NAMALWA (cell line): ENCODE results near the gene APP.

Experiments used
- DNase-seq: peaks from one replicate; pipeline ENCODE4 v3.0.0-alpha.2; 2015; ENCODE audit warnings: low spot score

The APP gene

GRCh38 chr21:25979845-25980616, 190.5 kb downstream of the APP start:
- DNase-seq, result no peak

GRCh38 chr21:25977068-25977611, 193.4 kb downstream of the APP start:
- no peak for DNase-seq

- no peak for DNase-seq
Measured at GRCh38 chr21:25974964-25975363, 195.6 kb downstream of the APP start.

GRCh38 chr21:25970254-25970930, 200.2 kb downstream of the APP start:
- no peak for DNase-seq

- DNase-seq, result no peak
Measured at GRCh38 chr21:25967901-25968438, 202.6 kb downstream of the APP start.

- DNase-seq, result peak; percentile 80
Measured at GRCh38 chr21:25967181-25967900, 203.2 kb downstream of the APP start.

GRCh38 chr21:25965951-25966707, 204.4 kb downstream of the APP start:
- no peak for DNase-seq

GRCh38 chr21:25964926-25965325, 205.6 kb downstream of the APP start:
- DNase-seq, result no peak

GRCh38 chr21:25964015-25964414, 206.6 kb downstream of the APP start:
- DNase-seq, result no peak

GRCh38 chr21:25963181-25963580, 207.4 kb downstream of the APP start:
- no peak for DNase-seq

GRCh38 chr21:25961042-25961441, 209.5 kb downstream of the APP start:
- peak; percentile 16 for DNase-seq

- no peak for DNase-seq
Measured at GRCh38 chr21:25960402-25960801, 210.2 kb downstream of the APP start.

GRCh38 chr21:25959799-25960198, 210.8 kb downstream of the APP start:
- no peak for DNase-seq

- no peak for DNase-seq
Measured at GRCh38 chr21:25956993-25957714, 213.4 kb downstream of the APP start.

GRCh38 chr21:25955646-25956045, 214.9 kb downstream of the APP start:
- no peak for DNase-seq

- no peak for DNase-seq
Measured at GRCh38 chr21:25953659-25954058, 216.9 kb downstream of the APP start.

GRCh38 chr21:25953196-25953595, 217.4 kb downstream of the APP start:
- DNase-seq, result no peak

GRCh38 chr21:25952306-25952705, 218.3 kb downstream of the APP start:
- no peak for DNase-seq

GRCh38 chr21:25949701-25950100, 220.9 kb downstream of the APP start:
- DNase-seq, result no peak

GRCh38 chr21:25944672-25945213, 225.8 kb downstream of the APP start:
- no peak for DNase-seq

GRCh38 chr21:25944082-25944481, 226.5 kb downstream of the APP start:
- no peak for DNase-seq
